K562 (cell line): ENCODE measurements around the gene ALOXE3. TPM values are rescaled to one million over a fixed set of nuclear protein-coding genes. Genes with fewer than 3 reads are reported as not detected.

Experiments used
- ATAC-seq: fragments of 200-7000 bp; cut with Tn5 transposase; 3 replicates; pipeline ENCODE4 v1.9.1; 2020; ENCODE audit warnings: moderate library complexity
- BruUV-seq: library from RNA; stranded (reverse); fragments of 400-500 nt; replicated peaks from 2 replicates; lab custom pipeline; 2021; lab: Mats Ljungman, UMichigan
- CTCF ChIA-PET: fragments of 300-600 bp; formaldehyde crosslinking; extraction: SDS; loops from one replicate; lab custom pipeline; 2021; ENCODE audit warnings: low intra/inter-chr PET ratio; lab: Yijun Ruan, JAX
- POLR2A ChIA-PET: fragments of 300-600, 350-650 bp; sonication (Branson Sonifier 250); formaldehyde crosslinking; extraction: SDS; loops from one replicate; lab custom pipeline; 2021; ENCODE audit warnings: antibody characterized with exemption, inconsistent platforms; lab: Yijun Ruan, JAX
- DNase-seq, 4 experiments: peaks; one replicate each; pipeline versions ENCODE4 v3.0.0 to v3.0.0-alpha.2; 2011 to 2018; ENCODE audit warnings: low spot score in 3 of 4, mixed read lengths in 3 of 4; ENCODE audit errors: extremely low read depth in 1 of 4
- FAIRE-seq: peaks from 2 replicates; lab custom pipeline; 2011; peaks lifted over from hg19 to GRCh38; lab: Jason Lieb, UNC
- H2AFZ ChIP-seq: 2 replicates; pipeline ENCODE4 v1.6.0; 2011; ENCODE audit warnings: low read depth, low read length, control low read depth, inconsistent platforms
- H3K27ac ChIP-seq: fragments of 200-600 bp; 3 replicates; pipeline ENCODE4 v1.8.0; 2011; ENCODE audit warnings: low read depth, mild to moderate bottlenecking, control low read depth, inconsistent platforms, low read length, moderate library complexity, mixed read lengths; ENCODE audit errors: extremely low read depth
- H3K27me3 ChIP-seq, 2 experiments: fragments of 300-600 bp in 1 of 2; 2 replicates in 1 of 2; 3 replicates in 1 of 2; pipeline versions ENCODE4 v1.6.0 to v1.8.0; 2011; ENCODE audit warnings: inconsistent platforms in 2 of 2, low read length in 2 of 2, mild to moderate bottlenecking in 1 of 2, mixed read lengths in 1 of 2, moderate library complexity in 1 of 2; ENCODE audit not compliant: control insufficient read depth in 2 of 2, insufficient read depth in 2 of 2
- H3K36me3 ChIP-seq: fragments of 300-600 bp; 3 replicates; pipeline ENCODE4 v1.8.0; 2011; ENCODE audit warnings: mild to moderate bottlenecking, low read length, inconsistent platforms; ENCODE audit not compliant: control insufficient read depth, insufficient read depth
- H3K4me1 ChIP-seq, 2 experiments: fragments of 200-600 bp in 1 of 2; replicated peaks in 1 of 2; 2 replicates in 1 of 2; 3 replicates in 1 of 2; pipeline versions ENCODE4 v1.5.1 to v1.8.0; 2011; ENCODE audit warnings: inconsistent platforms in 2 of 2, low read length in 2 of 2, mild to moderate bottlenecking in 1 of 2, mixed read lengths in 1 of 2, moderate library complexity in 1 of 2; ENCODE audit not compliant: control insufficient read depth in 2 of 2, insufficient read depth in 2 of 2
- H3K4me2 ChIP-seq: 2 replicates; pipeline ENCODE4 v1.6.1; 2011; ENCODE audit warnings: low read length, control low read depth, inconsistent platforms, mixed read lengths; ENCODE audit not compliant: insufficient read depth
- H3K4me3 ChIP-seq: fragments of 200-600 bp; sonication (generic), shearing (Covaris generic); 2 replicates; pipeline ENCODE4 v1.5.1; 2016; ENCODE audit warnings: control low read depth, inconsistent platforms
- H3K79me2 ChIP-seq: fragments of 200-600 bp; 3 replicates; pipeline ENCODE4 v1.8.0; 2011; ENCODE audit warnings: low read length, inconsistent platforms; ENCODE audit not compliant: control insufficient read depth, insufficient read depth
- H3K9ac ChIP-seq, 2 experiments: 2 replicates each; pipeline versions ENCODE4 v1.6.0 to v1.6.1; 2011; ENCODE audit warnings: low read depth in 2 of 2, low read length in 2 of 2, control low read depth in 1 of 2, inconsistent platforms in 1 of 2, mild to moderate bottlenecking in 1 of 2, mixed read lengths in 1 of 2; ENCODE audit not compliant: insufficient read depth in 1 of 2
- H3K9me1 ChIP-seq: one replicate; pipeline ENCODE4 v1.6.0; 2011; ENCODE audit warnings: inconsistent platforms, mild to moderate bottlenecking, low read length, moderate library complexity; ENCODE audit not compliant: control insufficient read depth, insufficient read depth
- H3K9me3 ChIP-seq: replicated peaks from 2 replicates; pipeline ENCODE4 v1.5.1; 2011; ENCODE audit warnings: low read depth, low read length, inconsistent platforms; ENCODE audit not compliant: control insufficient read depth, insufficient read depth
- H4K20me1 ChIP-seq: replicated peaks from 2 replicates; pipeline ENCODE4 v1.6.1; 2011; ENCODE audit warnings: low read length, inconsistent platforms, mixed read lengths; ENCODE audit not compliant: control insufficient read depth, insufficient read depth
- ERF ChIP-seq: fragments of 450-650 bp; formaldehyde crosslinking; IDR thresholded peaks from 2 replicates; pipeline ENCODE4 v1.4.0; 2020; ENCODE audit warnings: mild to moderate bottlenecking, mixed read lengths
- HNRNPLL ChIP-seq: fragments of 200-400 bp; formaldehyde crosslinking; IDR thresholded peaks from 2 replicates; pipeline ENCODE4 v1.6.1; 2017; ENCODE audit warnings: low read length, low read depth, mild to moderate bottlenecking; ENCODE audit not compliant: poor library complexity, severe bottlenecking
- KDM4B ChIP-seq, 2 experiments: fragments of 450-650 bp in 1 of 2; sonication (generic) in 1 of 2; IDR thresholded peaks; 2 replicates each; pipeline ENCODE4 v1.6.1; 2016 to 2017; ENCODE audit warnings: borderline replicate concordance in 2 of 2, antibody characterized with exemption in 1 of 2, low read depth in 1 of 2, mild to moderate bottlenecking in 1 of 2
- PHB ChIP-seq: fragments of 250-450 bp; sonication (Bioruptor Pico); IDR thresholded peaks from 2 replicates; pipeline ENCODE4 v1.5.0; 2021
- SIN3B ChIP-seq: fragments of 450-650 bp; IDR thresholded peaks from 2 replicates; pipeline ENCODE4 v1.6.1; 2017; ENCODE audit warnings: low read depth, mild to moderate bottlenecking, moderate library complexity
- TGIF2 ChIP-seq: sonication (generic); formaldehyde crosslinking; IDR thresholded peaks from 2 replicates; pipeline ENCODE4 v1.8.1; 2022; ENCODE audit warnings: mild to moderate bottlenecking, missing genetic modification reagents, moderate library complexity
- ZNF561 ChIP-seq: fragments of 450-650 bp; formaldehyde crosslinking; conservative IDR thresholded peaks from 2 replicates; pipeline ENCODE4 v1.4.0; 2020; ENCODE audit warnings: mild to moderate bottlenecking, moderate library complexity
- WGBS: fragments of 100-300 bp; shearing (Covaris generic); methylation state at CpG from one replicate; pipeline ENCODE4 v1.1.6; 2016; ENCODE audit warnings: low coverage, mixed read lengths; ENCODE audit not compliant: insufficient coverage; ENCODE audit errors: missing lambda C conversion rate; 5-methylcytosine and 5-hydroxymethylcytosine counted together
- in situ Hi-C: fragments of 300-500 bp; cut with MboI; formaldehyde crosslinking; loops from 4 replicates; pipeline ENCODE4 v1.15.0; 2018; ENCODE audit warnings: inconsistent platforms, mixed read lengths
- intact Hi-C: fragments of 100-400 bp; cut with micrococcal nuclease; formaldehyde crosslinking; loops from 2 replicates; pipeline ENCODE4 v1.14.2; 2022
- polyA plus RNA-seq, 8 experiments: library from polyadenylated mRNA; depleted of rRNA in 4 of 8; stranded (reverse) in 5 of 8; unstranded in 3 of 8; fragments of >200 nt; fragmentation: Nextera tagmentation in 2 of 8; fragmentation: Illumina TruSeq in 1 of 8; extraction: Ambion mirVana in 2 of 8; extraction: Trizol in 1 of 8; gene quantifications; 2 replicates each; pipeline versions ENCODE4 v1.2.1 to v1.2.3, GENCODE V29; 2011 to 2014; ENCODE audit warnings: inconsistent platforms in 1 of 8, missing spikeins in 1 of 8
- total RNA-seq, 7 experiments: library from RNA; depleted of rRNA in 6 of 7; stranded (reverse); fragments of >200 nt in 6 of 7; fragmentation: Illumina TruSeq in 2 of 7; extraction: Trizol in 2 of 7; gene quantifications; 2 replicates each; pipeline versions ENCODE4 v1.2.1 to v1.2.3, GENCODE V29; 2011 to 2021; ENCODE audit warnings: low replicate concordance in 1 of 7
- TF ChIP-seq, protein P1 (sequence below): sonication (generic); formaldehyde crosslinking; IDR thresholded peaks from 2 replicates; pipeline ENCODE4 v1.9.0; 2022; ENCODE audit warnings: mild to moderate bottlenecking, missing genetic modification reagents
- TF ChIP-seq, protein P2 (sequence below): fragments of 450-650 bp; formaldehyde crosslinking; IDR thresholded peaks from 2 replicates; pipeline ENCODE4 v1.4.0; 2020; ENCODE audit warnings: mild to moderate bottlenecking, mixed read lengths
- TF ChIP-seq, protein P3 (sequence below): sonication (generic); IDR thresholded peaks from 2 replicates; pipeline ENCODE4 v1.6.1; 2016
- TF ChIP-seq, protein P4 (sequence below): fragments of 450-650 bp; IDR thresholded peaks from 2 replicates; pipeline ENCODE4 v1.6.1; 2014; ENCODE audit warnings: low read depth, mild to moderate bottlenecking, moderate library complexity, borderline replicate concordance
- TF ChIP-seq, protein P5 (sequence below): conservative IDR thresholded peaks from 2 replicates; pipeline ENCODE4 v1.6.1; 2011; ENCODE audit warnings: low read depth, mild to moderate bottlenecking, low read length; ENCODE audit not compliant: control insufficient read depth
- TF ChIP-seq, protein P6 (sequence below): fragments of 250-450 bp; sonication (Bioruptor Pico); IDR thresholded peaks from 2 replicates; pipeline ENCODE4 v1.4.0; 2020

ALOXE3 gene
- total and polyA plus RNA-seq, 9 of the 15 experiments (the other 6 are each of a cell fraction or from before 2014, with no cell fraction given) = 0.04 TPM; not detected in 8

DNA sequence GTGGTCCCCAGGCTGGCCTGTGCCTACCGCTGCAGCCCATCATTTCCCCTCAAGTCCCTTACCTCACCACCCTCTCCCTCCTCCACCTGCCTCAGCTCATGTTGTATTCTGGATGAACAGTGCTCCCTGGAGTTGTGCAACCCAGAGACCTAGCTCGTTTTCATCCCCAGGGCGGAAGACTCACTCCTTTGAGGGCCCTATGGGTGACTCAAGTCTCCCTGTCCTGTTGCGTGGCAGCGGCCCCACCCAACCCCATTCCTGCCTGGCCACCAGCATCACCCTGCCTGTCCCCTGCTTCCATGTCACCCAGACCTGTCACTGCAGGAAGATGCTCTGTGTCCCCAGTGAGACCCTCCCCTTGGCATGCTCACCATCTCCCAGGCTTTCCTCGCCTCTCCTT, 34.1 kb downstream of the ALOXE3 start (continued):
- TF ChIP-seq KDM4B (IDR thresholded peaks at IDR 0.05; ENCODE audit: borderline replicate concordance in 2 of 2, low read depth in 1 of 2) (no peak), ZNF561 (CRISPR knock-in tag) (no peak), PHB (CRISPR knock-in tag) (no peak), TGIF2 (no peak)
- TF ChIP-seq, protein P1, sequence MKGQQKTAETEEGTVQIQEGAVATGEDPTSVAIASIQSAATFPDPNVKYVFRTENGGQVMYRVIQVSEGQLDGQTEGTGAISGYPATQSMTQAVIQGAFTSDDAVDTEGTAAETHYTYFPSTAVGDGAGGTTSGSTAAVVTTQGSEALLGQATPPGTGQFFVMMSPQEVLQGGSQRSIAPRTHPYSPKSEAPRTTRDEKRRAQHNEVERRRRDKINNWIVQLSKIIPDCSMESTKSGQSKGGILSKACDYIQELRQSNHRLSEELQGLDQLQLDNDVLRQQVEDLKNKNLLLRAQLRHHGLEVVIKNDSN (CRISPR knock-in tag) = no peak
- TF ChIP-seq, protein P2, sequence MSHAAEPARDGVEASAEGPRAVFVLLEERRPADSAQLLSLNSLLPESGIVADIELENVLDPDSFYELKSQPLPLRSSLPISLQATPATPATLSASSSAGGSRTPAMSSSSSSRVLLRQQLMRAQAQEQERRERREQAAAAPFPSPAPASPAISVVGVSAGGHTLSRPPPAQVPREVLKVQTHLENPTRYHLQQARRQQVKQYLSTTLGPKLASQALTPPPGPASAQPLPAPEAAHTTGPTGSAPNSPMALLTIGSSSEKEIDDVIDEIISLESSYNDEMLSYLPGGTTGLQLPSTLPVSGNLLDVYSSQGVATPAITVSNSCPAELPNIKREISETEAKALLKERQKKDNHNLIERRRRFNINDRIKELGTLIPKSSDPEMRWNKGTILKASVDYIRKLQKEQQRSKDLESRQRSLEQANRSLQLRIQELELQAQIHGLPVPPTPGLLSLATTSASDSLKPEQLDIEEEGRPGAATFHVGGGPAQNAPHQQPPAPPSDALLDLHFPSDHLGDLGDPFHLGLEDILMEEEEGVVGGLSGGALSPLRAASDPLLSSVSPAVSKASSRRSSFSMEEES (CRISPR knock-in tag) = no peak
- TF ChIP-seq, all 486 proteins: peak for 0

DNA sequence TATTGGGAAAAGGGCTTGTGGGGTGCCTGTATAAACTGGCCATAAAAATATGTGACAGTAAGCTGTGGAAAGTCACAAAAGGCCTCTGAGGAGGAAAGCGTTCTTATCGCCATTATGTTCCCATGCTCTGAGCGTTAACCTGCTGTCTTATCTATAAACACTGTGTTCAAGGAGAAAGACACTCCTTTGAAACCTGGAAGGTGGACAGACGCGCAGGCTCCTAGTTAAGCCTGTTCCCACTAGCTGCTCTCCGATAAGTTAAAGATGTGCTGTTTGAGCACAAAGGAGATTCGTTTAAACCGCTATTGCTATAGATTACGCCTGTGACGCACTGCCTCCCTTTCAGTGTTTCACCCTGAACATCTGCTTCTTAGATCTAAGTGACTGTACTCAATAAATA, 36.0 kb downstream of the ALOXE3 start:
- H3K79me2 ChIP-seq = no peaks in the 10 kb centered on the region
- CTCF ChIA-PET = no interaction called here
- POLR2A ChIA-PET = interaction anchor here (1.1 kb wide), 1 partner anchor 9 kb away, joined by 3 read pairs; no protein-coding TSS in a partner anchor
- in situ Hi-C loops (no loop called here), intact Hi-C loops (no loop called here)
- FAIRE-seq (peak; percentile 76), DNase-seq (peak in 3 of 4 experiments; percentile 36 to 68 (median 37)), ATAC-seq (peak; percentile 17; the same call in 1 of the 3 replicates)
- H3K4me1 ChIP-seq = peaks cover 10 to 23% of the 10 kb centered on the region in 2 experiments; a peak in 4 of 5 replicates
- no peaks in the 10 kb centered on the region for H3K36me3 ChIP-seq
- no TSS peak for BruUV-seq
- H3K4me2 ChIP-seq = peak overlapping the region; percentile 60; the same call in 1 of the 2 replicates
- H4K20me1 ChIP-seq = no peaks in the 10 kb centered on the region
- H3K27me3 ChIP-seq = peaks cover 0 to 8% of the 10 kb centered on the region in 2 experiments; a peak in 2 of 5 replicates
- no peaks in the 10 kb centered on the region for H3K9me3 ChIP-seq
- 5% methylated on average over 10 of the region's 10 CpGs for WGBS
- H2AFZ ChIP-seq = 0 out of 2 replicates have a peak overlapping the region, but pooled peaks have one; percentile 58
- no peak overlapping the region for H3K4me3 ChIP-seq
- no peak overlapping the region; the same call in 2 of the 3 replicates for H3K27ac ChIP-seq
- H3K9me1 ChIP-seq = no peaks in the 10 kb centered on the region
- H3K9ac ChIP-seq = no peak overlapping the region
- TF ChIP-seq, protein P3, sequence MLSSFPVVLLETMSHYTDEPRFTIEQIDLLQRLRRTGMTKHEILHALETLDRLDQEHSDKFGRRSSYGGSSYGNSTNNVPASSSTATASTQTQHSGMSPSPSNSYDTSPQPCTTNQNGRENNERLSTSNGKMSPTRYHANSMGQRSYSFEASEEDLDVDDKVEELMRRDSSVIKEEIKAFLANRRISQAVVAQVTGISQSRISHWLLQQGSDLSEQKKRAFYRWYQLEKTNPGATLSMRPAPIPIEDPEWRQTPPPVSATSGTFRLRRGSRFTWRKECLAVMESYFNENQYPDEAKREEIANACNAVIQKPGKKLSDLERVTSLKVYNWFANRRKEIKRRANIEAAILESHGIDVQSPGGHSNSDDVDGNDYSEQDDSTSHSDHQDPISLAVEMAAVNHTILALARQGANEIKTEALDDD = peak; percentile 69
- TF ChIP-seq HNRNPLL = peak; percentile 38
- TF ChIP-seq, protein P4, sequence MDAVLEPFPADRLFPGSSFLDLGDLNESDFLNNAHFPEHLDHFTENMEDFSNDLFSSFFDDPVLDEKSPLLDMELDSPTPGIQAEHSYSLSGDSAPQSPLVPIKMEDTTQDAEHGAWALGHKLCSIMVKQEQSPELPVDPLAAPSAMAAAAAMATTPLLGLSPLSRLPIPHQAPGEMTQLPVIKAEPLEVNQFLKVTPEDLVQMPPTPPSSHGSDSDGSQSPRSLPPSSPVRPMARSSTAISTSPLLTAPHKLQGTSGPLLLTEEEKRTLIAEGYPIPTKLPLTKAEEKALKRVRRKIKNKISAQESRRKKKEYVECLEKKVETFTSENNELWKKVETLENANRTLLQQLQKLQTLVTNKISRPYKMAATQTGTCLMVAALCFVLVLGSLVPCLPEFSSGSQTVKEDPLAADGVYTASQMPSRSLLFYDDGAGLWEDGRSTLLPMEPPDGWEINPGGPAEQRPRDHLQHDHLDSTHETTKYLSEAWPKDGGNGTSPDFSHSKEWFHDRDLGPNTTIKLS = no peak
- TF ChIP-seq ERF (CRISPR knock-in tag) = no peak
- TF ChIP-seq, protein P5, sequence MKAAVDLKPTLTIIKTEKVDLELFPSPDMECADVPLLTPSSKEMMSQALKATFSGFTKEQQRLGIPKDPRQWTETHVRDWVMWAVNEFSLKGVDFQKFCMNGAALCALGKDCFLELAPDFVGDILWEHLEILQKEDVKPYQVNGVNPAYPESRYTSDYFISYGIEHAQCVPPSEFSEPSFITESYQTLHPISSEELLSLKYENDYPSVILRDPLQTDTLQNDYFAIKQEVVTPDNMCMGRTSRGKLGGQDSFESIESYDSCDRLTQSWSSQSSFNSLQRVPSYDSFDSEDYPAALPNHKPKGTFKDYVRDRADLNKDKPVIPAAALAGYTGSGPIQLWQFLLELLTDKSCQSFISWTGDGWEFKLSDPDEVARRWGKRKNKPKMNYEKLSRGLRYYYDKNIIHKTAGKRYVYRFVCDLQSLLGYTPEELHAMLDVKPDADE = no peak
- no peak for TF ChIP-seq SIN3B
- TF ChIP-seq, protein P6, sequence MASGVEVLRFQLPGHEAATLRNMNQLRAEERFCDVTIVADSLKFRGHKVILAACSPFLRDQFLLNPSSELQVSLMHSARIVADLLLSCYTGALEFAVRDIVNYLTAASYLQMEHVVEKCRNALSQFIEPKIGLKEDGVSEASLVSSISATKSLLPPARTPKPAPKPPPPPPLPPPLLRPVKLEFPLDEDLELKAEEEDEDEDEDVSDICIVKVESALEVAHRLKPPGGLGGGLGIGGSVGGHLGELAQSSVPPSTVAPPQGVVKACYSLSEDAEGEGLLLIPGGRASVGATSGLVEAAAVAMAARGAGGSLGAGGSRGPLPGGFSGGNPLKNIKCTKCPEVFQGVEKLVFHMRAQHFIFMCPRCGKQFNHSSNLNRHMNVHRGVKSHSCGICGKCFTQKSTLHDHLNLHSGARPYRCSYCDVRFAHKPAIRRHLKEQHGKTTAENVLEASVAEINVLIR (CRISPR knock-in tag) = no peak
